Ishikawa (cell line): ENCODE results near the gene MYL11.

Experiments
- CEBPB ChIP-seq: IDR thresholded peaks from 2 replicates; pipeline ENCODE4 v1.6.1; 2012
- CREB1 ChIP-seq: IDR thresholded peaks from 2 replicates; pipeline ENCODE4 v1.6.1; 2012; ENCODE audit warnings: low read depth
- EGR1 ChIP-seq: IDR thresholded peaks from 2 replicates; pipeline ENCODE4 v1.6.1; 2012
- EP300 ChIP-seq: IDR thresholded peaks from 2 replicates; pipeline ENCODE4 v1.6.1; 2012; ENCODE audit warnings: borderline replicate concordance
- MAX ChIP-seq: IDR thresholded peaks from 2 replicates; pipeline ENCODE4 v1.6.1; 2012
- NFIC ChIP-seq: IDR thresholded peaks from 2 replicates; pipeline ENCODE4 v1.6.1; 2012
- RAD21 ChIP-seq: IDR thresholded peaks from 2 replicates; pipeline ENCODE4 v1.6.1; 2012; ENCODE audit warnings: low read depth
- REST ChIP-seq: IDR thresholded peaks from 2 replicates; pipeline ENCODE4 v1.6.1; 2012; ENCODE audit warnings: low read depth, mild to moderate bottlenecking
- TAF1 ChIP-seq: IDR thresholded peaks from 2 replicates; pipeline ENCODE4 v1.6.1; 2012; ENCODE audit warnings: low read depth, mild to moderate bottlenecking
- TCF12 ChIP-seq: IDR thresholded peaks from 2 replicates; pipeline ENCODE4 v1.6.1; 2012; ENCODE audit warnings: low read depth
- TEAD4 ChIP-seq: IDR thresholded peaks from 2 replicates; pipeline ENCODE4 v1.6.1; 2012
- ZBTB7A ChIP-seq: IDR thresholded peaks from 2 replicates; pipeline ENCODE4 v1.6.1; 2012; ENCODE audit warnings: low read depth
- TF ChIP-seq, protein P1 (sequence below): IDR thresholded peaks from 2 replicates; pipeline ENCODE4 v1.6.1; 2012

DNA sequence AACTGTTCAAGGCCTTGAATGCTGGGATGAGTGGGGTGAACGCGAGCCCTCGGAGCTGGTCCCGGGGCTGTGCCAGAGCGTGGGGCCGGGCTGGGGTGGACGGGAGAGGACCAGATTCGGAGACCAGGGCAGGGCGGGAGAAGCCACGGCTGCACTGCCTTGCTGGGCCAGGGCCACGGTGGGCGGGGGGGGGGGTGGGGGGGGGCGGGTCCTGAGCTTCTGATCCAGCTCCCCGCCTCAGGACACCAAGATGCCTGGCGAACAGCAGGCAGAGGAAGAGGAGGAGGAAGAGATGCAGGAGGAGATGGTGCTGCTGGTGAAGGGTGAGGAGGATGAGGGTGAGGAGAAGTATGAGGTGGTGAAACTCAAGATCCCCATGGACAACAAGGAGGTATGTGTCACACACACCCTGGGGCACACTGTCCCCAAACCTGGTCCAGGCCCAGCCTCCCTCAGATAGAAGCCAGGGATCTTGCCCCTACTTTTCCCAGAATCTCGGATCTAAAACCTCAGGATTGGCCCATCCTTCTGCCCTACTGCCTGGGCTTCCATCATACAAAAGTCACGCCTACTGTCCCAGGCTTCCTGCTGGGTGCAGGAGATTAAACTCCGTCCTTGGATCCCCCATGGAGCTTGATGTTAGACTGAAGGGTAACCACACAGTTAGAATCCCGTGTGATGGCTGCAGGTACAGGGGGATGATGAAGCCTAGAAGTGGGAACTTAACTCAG is 33.4 kb downstream of the MYL11 start:
- no peak for TF ChIP-seq CREB1
- no peak for TF ChIP-seq NFIC
- no peak for TF ChIP-seq REST
- TF ChIP-seq MAX = no peak
- TF ChIP-seq ZBTB7A = no peak
- no peak for TF ChIP-seq TAF1
- TF ChIP-seq EP300 = no peak
- no peak for TF ChIP-seq TEAD4
- no peak for TF ChIP-seq EGR1
- TF ChIP-seq CEBPB = no peak
- no peak for TF ChIP-seq RAD21
- TF ChIP-seq, protein P1, sequence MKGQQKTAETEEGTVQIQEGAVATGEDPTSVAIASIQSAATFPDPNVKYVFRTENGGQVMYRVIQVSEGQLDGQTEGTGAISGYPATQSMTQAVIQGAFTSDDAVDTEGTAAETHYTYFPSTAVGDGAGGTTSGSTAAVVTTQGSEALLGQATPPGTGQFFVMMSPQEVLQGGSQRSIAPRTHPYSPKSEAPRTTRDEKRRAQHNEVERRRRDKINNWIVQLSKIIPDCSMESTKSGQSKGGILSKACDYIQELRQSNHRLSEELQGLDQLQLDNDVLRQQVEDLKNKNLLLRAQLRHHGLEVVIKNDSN = no peak; the same call in 1 of the 2 replicates
- TF ChIP-seq TCF12 = no peak
